ENCODE data around the gene SNX15.

SNX15 gene

DNA sequence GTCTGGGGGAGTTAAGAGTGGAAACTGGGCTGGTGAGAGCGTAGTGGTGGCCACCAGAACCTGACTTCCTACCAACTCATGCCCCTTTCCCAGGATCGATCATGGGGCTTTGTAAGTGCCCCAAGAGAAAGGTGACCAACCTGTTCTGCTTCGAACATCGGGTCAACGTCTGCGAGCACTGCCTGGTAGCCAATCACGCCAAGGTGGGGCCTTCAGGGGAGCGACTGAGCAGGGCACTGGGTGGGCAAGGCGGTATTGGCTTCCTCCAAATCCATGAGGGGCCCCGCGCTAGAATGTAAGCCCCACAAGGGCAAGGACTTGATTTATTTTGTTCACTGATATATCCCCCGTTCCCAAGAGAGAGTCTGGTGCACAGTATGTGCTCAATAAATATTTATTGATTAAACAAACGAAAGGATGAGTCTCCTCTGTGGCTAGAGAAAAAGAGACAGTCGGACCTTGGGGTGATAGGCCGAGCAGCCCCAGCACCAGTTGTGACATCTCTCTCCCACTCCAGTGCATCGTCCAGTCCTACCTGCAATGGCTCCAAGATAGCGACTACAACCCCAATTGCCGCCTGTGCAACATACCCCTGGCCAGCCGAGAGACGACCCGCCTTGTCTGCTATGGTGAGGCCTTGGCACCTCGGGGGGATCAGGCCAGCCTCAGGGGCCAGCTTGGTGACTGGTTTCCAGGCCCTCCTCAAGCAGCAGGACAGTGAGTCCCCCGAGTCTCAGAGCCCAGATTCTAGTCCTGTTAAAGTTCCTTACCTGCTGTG is 57.5 kb downstream of the SNX15 start:
- DNase-seq (ENCODE audit: low spot score) = no peak

DNA sequence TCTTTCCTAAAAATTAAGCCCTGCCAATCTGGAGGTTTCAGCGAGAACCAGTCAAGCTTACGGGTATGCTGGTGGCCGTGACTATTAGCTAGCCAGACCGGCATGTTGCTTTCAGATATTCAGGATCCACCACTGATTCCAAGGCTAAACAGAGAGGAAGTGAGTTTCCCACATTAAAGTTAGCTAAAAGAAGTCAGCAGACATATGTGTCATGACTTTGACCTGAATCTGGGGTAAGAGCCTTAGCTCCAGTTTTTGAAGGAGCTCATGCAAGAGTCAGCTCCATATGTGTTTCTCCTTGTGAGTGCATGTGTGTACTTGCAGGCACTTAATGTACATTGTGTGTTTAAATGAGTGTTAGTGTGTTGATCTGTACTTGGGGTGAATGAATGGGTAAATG is 58.2 kb downstream of the SNX15 start:
- DNase-seq (ENCODE audit: low spot score) = no peak

DNA sequence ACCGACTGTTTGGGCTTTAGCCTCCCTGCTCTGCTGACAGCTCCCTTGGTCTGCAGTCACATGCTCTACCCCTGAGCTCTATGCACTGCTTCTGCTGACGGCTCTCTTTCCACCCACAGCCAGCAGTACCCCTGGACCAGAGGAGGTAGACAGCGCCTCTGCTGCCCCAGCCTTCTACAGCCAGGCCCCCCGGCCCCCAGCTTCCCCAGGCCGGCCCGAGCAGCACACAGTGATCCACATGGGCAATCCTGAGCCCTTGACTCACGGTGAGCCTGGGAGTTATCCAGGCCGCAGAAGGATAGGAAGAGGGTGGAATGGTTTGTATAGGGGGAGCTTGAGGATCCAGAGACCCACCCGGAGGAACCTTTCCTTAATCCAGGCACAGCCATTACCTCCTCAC is 59.6 kb downstream of the SNX15 start:
- DNase-seq (ENCODE audit: low spot score) = no peak

DNA sequence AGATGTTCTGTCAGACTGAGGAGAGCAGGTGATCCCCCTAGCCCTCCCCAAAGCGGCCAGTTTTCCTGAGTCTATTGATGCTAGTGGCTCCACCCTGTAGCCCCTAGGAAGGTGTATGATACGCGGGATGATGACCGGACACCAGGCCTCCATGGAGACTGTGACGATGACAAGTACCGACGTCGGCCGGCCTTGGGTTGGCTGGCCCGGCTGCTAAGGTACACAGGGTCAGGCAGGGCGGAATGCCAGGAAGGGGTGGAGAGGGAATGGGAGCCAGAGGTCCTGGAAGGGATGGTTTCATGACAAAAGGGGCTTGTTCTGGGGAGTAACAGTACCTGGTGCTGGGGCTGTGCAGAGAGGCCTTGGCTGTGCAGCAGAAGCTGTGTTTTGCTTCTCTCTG is 60.0 kb downstream of the SNX15 start:
- DNase-seq (ENCODE audit: low spot score) = no peak

DNA sequence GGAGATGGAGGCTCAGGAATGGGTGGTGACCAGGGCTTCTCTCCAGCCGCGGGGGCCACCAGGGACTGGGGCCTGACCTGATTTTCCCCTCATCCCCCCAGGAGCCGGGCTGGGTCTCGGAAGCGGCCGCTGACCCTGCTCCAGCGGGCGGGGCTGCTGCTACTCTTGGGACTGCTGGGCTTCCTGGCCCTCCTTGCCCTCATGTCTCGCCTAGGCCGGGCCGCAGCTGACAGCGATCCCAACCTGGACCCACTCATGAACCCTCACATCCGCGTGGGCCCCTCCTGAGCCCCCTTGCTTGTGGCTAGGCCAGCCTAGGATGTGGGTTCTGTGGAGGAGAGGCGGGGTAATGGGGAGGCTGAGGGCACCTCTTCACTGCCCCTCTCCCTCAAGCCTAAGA is 60.6 kb downstream of the SNX15 start:
- DNase-seq (ENCODE audit: low spot score) = no peak

DNA sequence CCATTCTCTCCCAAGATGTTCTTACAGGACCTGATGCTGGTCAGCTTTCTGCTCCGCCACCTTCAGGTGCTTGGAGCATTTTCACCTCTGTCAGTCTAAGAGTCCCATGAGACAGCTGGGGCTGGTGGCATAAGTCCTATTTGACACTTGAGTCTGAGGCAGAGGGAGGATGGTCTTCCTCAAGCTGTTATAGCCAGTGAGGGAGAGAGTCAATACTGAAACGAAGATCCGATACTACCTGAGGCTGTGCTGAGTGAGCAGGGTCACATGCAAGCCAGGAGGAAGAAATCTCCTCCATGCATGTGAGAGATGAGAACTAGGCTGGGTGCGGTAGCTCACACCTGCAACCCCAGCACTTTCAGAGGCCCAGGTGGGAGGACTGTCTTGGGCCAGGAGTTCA is 62.4 kb downstream of the SNX15 start:
- no peak for DNase-seq (ENCODE audit: low spot score)

Measured in hematopoietic multipotent progenitor cell treated with erythropoietin and hydrocortisone succinate and interleukin-3 and kit ligand, for 15 days (in vitro differentiated cells).